ENCODE data around the gene ARRDC3. TPM values are rescaled to one million over a fixed set of nuclear protein-coding genes. Genes with fewer than 3 reads are reported as not detected.

Gene ARRDC3
- total RNA-seq, 1 donor from 2014 or later, result 90.8 TPM

- H3K27ac Mint-ChIP-seq (ENCODE audit: unreplicated experiment), result no peak overlapping the region
- peaks cover 14% of the 10 kb centered on the region for H3K4me1 Mint-ChIP-seq (ENCODE audit: unreplicated experiment)
- H3K27me3 Mint-ChIP-seq (ENCODE audit: unreplicated experiment), result no peaks in the 10 kb centered on the region
- DNase-seq (ENCODE audit: extremely low spot score, unreplicated experiment), result no peak
- no peak for TF ChIP-seq CTCF (IDR thresholded peaks at IDR 0.05)
- no peaks in the 10 kb centered on the region for H3K9me3 Mint-ChIP-seq (ENCODE audit: unreplicated experiment)
- H3K4me3 Mint-ChIP-seq (ENCODE audit: unreplicated experiment), result no peak overlapping the region
- no peaks in the 10 kb centered on the region for H3K36me3 Mint-ChIP-seq (ENCODE audit: unreplicated experiment)
Measured at GRCh38 chr5:91420879-91421278, 37.8 kb upstream of the ARRDC3 start.

GRCh38 chr5:91419571-91420537 is 36.7 kb upstream of the ARRDC3 start:
- no peaks in the 10 kb centered on the region for H3K27me3 Mint-ChIP-seq (ENCODE audit: unreplicated experiment)
- H3K27ac Mint-ChIP-seq (ENCODE audit: unreplicated experiment), result no peak overlapping the region
- no peaks in the 10 kb centered on the region for H3K36me3 Mint-ChIP-seq (ENCODE audit: unreplicated experiment)
- peak; percentile 82 for TF ChIP-seq CTCF (IDR thresholded peaks at IDR 0.05)
- DNase-seq (ENCODE audit: extremely low spot score, unreplicated experiment), result no peak
- H3K4me1 Mint-ChIP-seq (ENCODE audit: unreplicated experiment), result peaks cover 8% of the 10 kb centered on the region
- no peak overlapping the region for H3K4me3 Mint-ChIP-seq (ENCODE audit: unreplicated experiment)
- H3K9me3 Mint-ChIP-seq (ENCODE audit: unreplicated experiment), result no peaks in the 10 kb centered on the region

GRCh38 chr5:91419136-91419535 is 36.0 kb upstream of the ARRDC3 start:
- Mint-ChIP-seq H3K9me3 (ENCODE audit: unreplicated experiment) (no peaks in the 10 kb centered on the region), H3K27me3 (ENCODE audit: unreplicated experiment) (no peaks in the 10 kb centered on the region), H3K4me1 (ENCODE audit: unreplicated experiment) (peaks cover 2% of the 10 kb centered on the region), H3K36me3 (ENCODE audit: unreplicated experiment) (no peaks in the 10 kb centered on the region), H3K4me3 (ENCODE audit: unreplicated experiment) (no peak overlapping the region), H3K27ac (ENCODE audit: unreplicated experiment) (no peak overlapping the region)
- TF ChIP-seq CTCF (IDR thresholded peaks at IDR 0.05), result no peak
- no peak for DNase-seq (ENCODE audit: extremely low spot score, unreplicated experiment)

GRCh38 chr5:91418158-91418557 is 35.0 kb upstream of the ARRDC3 start:
- H3K4me3 Mint-ChIP-seq (ENCODE audit: unreplicated experiment), result no peak overlapping the region
- peaks cover 2% of the 10 kb centered on the region for H3K4me1 Mint-ChIP-seq (ENCODE audit: unreplicated experiment)
- H3K27ac Mint-ChIP-seq (ENCODE audit: unreplicated experiment), result no peak overlapping the region
- DNase-seq (ENCODE audit: extremely low spot score, unreplicated experiment), result no peak
- H3K9me3 Mint-ChIP-seq (ENCODE audit: unreplicated experiment), result no peaks in the 10 kb centered on the region
- no peak for TF ChIP-seq CTCF (IDR thresholded peaks at IDR 0.05)
- H3K27me3 Mint-ChIP-seq (ENCODE audit: unreplicated experiment), result no peaks in the 10 kb centered on the region
- no peaks in the 10 kb centered on the region for H3K36me3 Mint-ChIP-seq (ENCODE audit: unreplicated experiment)

GRCh38 chr5:91417219-91417618 is 34.1 kb upstream of the ARRDC3 start:
- H3K9me3 Mint-ChIP-seq (ENCODE audit: unreplicated experiment), result no peaks in the 10 kb centered on the region
- TF ChIP-seq CTCF (IDR thresholded peaks at IDR 0.05), result no peak
- H3K27me3 Mint-ChIP-seq (ENCODE audit: unreplicated experiment), result no peaks in the 10 kb centered on the region
- H3K27ac Mint-ChIP-seq (ENCODE audit: unreplicated experiment), result no peak overlapping the region
- no peak for DNase-seq (ENCODE audit: extremely low spot score, unreplicated experiment)
- H3K4me1 Mint-ChIP-seq (ENCODE audit: unreplicated experiment), result peaks cover 2% of the 10 kb centered on the region
- no peaks in the 10 kb centered on the region for H3K36me3 Mint-ChIP-seq (ENCODE audit: unreplicated experiment)
- no peak overlapping the region for H3K4me3 Mint-ChIP-seq (ENCODE audit: unreplicated experiment)

Data from osteocyte (in vitro differentiated cells).